ENCODE measurements around the gene ABCC1. TPM values are rescaled to one million over a fixed set of nuclear protein-coding genes. Genes with fewer than 3 reads are reported as not detected.

Gene ABCC1
- total RNA-seq, 2 donors from 2014 or later = 66.0 to 67.0 TPM

DNA sequence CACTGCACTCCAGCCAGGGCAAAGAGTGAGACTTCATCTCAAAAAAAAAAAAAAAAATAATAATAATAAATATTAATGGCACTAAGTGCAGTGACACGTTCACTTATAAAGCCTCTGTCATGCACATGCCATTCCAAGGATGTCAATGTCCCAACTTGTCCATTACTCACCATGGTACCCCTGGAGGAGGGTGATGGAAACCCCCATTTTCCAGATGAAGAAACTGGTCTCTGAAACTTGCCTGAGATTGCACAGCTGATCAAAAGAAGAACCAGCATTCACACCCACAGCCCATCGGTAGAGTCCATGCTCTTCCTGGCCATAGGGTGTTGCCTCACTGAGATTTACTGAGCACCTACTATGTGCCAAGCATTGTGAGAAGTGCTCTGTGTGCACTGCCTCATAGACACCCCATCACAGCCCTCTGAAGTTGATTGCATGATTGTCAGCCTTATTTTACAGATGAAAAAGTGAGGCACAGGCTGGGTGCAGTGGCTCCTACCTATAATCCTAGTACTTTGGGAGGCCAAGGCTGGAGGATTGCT lies 123.7 kb downstream of the ABCC1 start:
- peaks cover 7% of the 10 kb centered on the region for H3K4me1 Mint-ChIP-seq
- no peaks in the 10 kb centered on the region for H3K9me3 ChIP-seq (ENCODE audit: control insufficient read depth, low read length, poor library complexity, severe bottlenecking)
- H3K27me3 Mint-ChIP-seq = no peaks in the 10 kb centered on the region
- DNase-seq = no peak
- no peak overlapping the region for H3K4me3 Mint-ChIP-seq
- H3K27ac Mint-ChIP-seq = no peak overlapping the region
- ATAC-seq = no peak
- H3K36me3 Mint-ChIP-seq (ENCODE audit: low read depth) = peaks cover 9% of the 10 kb centered on the region

DNA sequence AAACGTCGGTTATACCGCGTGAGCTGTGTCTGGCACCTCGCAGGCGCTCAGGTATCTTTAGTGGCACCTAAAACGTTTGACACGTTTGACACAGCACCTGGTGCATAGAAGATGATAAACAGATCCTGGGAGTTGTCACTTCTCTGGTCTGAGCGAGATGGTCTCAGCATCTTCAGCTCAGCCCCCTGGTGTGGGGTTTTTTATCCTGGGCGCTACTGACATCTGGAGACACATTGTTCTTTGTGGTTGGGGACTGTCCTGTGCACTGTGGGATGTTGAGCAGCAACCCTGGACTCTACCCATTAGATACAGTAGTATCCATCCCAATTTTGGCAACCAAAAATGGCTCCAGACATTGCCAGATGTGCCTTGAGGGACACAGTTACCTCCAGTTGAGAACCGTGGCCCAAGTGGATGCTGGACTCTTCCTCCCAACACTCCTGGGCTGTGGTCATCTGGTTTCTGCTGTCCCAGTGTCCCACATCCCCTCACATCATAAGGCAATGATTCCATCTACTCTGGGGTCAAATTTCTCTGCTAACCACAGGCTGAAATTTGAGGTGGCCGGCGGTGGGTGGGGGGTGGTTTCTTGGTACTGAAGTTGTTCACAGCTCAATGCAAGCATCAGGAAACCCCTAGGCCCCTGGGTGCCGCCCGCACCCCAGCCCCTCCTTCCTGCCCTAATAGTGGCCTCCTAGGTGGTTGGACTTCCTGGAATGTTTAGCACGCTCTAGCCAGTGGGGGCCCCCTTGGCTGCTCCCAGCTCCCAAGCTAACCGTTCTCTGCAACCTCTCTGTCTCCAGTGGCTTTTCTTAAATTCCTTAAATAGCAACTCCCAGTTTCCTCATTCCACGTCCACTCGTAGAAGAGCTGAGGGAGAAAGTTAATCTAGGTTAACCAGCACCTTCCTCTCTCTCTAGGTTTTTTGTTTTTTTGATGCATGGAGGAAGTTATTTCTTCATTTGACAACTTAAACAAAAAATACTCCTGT lies 124.8 kb downstream of the ABCC1 start:
- Mint-ChIP-seq H3K36me3 (ENCODE audit: low read depth) (peaks cover 10% of the 10 kb centered on the region), H3K4me1 (peaks cover 10% of the 10 kb centered on the region), H3K27ac (peak overlapping the region; percentile 80), H3K4me3 (no peak overlapping the region), H3K27me3 (no peaks in the 10 kb centered on the region)
- DNase-seq (no peak), ATAC-seq (no peak)
- H3K9me3 ChIP-seq (ENCODE audit: control insufficient read depth, low read length, poor library complexity, severe bottlenecking) = no peaks in the 10 kb centered on the region

DNA sequence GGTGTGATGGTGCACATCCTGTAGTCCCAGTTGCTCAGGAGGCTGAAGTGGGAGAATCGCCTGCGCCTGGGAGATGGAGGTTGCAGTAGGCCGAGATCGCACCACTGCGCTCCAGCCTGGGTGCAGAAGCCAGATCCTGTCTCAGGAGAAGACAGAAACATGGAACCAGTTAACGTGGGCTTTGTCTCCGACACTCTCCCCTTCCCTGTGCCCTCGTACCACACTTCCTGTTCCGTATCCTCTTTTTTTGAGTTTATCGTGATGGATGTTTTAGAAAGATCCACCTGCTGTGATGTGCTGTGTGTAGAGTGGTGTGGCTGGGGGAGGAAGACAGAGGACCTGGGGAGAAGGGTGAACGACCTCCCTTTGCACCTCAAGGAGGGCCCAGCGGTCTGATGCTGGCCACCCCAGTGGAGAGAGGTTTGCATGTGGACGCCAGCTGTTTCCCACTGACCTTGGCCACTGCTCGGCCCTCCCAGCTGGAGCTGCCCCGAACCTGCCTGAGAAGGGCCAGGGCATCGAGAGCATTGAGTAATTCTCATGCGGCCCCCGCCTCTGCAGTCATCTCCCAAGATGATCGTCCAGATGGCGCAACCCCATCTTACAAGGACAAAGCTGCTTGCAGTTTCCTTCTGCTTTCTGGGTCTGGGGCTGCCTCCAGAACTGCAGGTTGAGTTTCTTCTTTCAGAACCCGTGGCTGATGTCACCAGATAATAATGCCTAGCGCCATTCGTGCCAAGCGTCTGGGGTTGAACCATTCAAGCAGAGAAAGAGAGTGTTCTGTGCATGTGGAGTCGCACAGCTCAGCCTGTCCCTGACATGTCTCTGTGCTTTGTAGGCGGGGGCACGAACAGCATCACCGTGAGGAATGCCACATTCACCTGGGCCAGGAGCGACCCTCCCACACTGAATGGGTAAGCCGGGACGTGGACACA lies 126.3 kb downstream of the ABCC1 start:
- Mint-ChIP-seq H3K4me3 (no peak overlapping the region), H3K4me1 (peaks cover 8% of the 10 kb centered on the region), H3K27me3 (no peaks in the 10 kb centered on the region), H3K36me3 (ENCODE audit: low read depth) (peaks cover 10% of the 10 kb centered on the region), H3K27ac (no peak overlapping the region)
- no peak for DNase-seq
- H3K9me3 ChIP-seq (ENCODE audit: control insufficient read depth, low read length, poor library complexity, severe bottlenecking) = no peaks in the 10 kb centered on the region
- ATAC-seq = no peak

DNA sequence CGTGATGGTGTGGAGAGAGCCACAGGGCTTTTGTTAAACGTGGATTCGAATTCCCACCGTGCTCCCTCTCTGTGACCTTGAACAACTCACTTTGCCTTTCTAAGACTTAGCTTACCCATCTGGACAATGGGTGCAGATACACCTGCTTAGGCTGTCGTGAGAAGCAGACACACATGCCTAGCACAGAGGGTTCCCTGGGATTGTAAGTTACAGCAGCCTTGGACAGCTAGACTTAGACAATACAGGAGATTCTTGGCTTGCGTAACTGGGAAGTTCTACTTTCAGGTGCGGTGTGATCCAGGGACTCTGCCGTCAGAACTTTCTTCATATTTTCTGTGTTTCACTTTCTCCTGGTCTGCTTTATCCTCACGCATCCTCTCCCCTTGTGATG lies 127.0 kb downstream of the ABCC1 start:
- H3K27ac Mint-ChIP-seq = no peak overlapping the region
- H3K4me3 Mint-ChIP-seq = no peak overlapping the region
- no peaks in the 10 kb centered on the region for H3K9me3 ChIP-seq (ENCODE audit: control insufficient read depth, low read length, poor library complexity, severe bottlenecking)
- peaks cover 9% of the 10 kb centered on the region for H3K36me3 Mint-ChIP-seq (ENCODE audit: low read depth)
- no peaks in the 10 kb centered on the region for H3K27me3 Mint-ChIP-seq
- H3K4me1 Mint-ChIP-seq = peaks cover 8% of the 10 kb centered on the region
- ATAC-seq (no peak), DNase-seq (no peak)

DNA sequence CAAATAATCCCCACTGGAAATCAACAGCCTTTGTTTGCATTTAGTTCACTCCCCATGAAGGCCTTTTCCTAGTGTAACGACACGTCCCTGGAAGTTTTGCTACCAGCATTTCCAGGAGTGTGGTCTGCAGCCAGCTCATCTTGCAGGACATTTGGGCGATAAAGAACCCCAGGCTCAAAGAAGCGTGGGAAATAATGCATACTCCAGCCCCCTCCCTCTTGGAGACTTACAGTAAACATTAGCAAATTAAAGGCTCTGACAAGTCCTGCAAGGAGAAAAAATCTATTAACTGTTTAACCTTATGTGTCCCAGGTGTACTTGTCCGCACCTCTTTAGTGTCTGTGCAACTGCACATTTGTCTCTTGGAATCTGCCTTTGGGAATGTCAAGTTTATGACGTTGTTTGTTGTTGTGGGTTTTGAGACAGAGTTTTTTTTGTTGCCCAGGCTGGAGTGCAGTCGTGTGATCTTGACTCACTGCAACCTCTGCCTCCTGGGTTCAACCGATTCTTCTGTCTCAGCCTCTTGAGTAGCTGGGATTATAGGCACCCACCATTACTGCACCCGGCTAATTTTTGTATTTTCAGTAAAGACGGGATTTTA lies 131.1 kb downstream of the ABCC1 start:
- DNase-seq (no peak), ATAC-seq (no peak)
- H3K4me1 Mint-ChIP-seq = peaks cover 3% of the 10 kb centered on the region
- peaks cover 12% of the 10 kb centered on the region for H3K36me3 Mint-ChIP-seq (ENCODE audit: low read depth)
- H3K9me3 ChIP-seq (ENCODE audit: control insufficient read depth, low read length, poor library complexity, severe bottlenecking) = no peaks in the 10 kb centered on the region
- no peak overlapping the region for H3K27ac Mint-ChIP-seq
- H3K27me3 Mint-ChIP-seq = no peaks in the 10 kb centered on the region
- H3K4me3 Mint-ChIP-seq = no peak overlapping the region

DNA sequence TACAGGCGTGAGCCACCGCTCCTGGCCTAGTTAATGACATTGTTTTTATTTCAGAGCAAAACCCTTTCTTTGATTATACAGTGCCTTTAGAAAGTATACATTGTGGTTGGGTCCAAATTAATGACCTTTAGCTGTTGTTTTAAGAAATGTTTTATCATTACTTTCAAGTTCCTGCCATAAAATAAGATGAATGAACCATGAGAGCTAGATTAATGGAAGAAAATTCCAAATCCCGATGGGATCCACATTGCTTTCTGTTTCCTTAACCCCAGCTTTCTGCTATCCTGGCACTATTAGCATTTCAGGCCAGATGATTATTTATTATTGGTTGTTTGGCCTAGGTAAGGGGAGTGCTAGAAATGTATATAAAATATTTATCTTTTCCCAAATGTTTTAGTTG lies 131.7 kb downstream of the ABCC1 start:
- Mint-ChIP-seq H3K4me1 (peaks cover 3% of the 10 kb centered on the region), H3K36me3 (ENCODE audit: low read depth) (peaks cover 12% of the 10 kb centered on the region), H3K27me3 (no peaks in the 10 kb centered on the region), H3K4me3 (no peak overlapping the region), H3K27ac (no peak overlapping the region)
- H3K9me3 ChIP-seq (ENCODE audit: control insufficient read depth, low read length, poor library complexity, severe bottlenecking) = no peaks in the 10 kb centered on the region
- no peak for DNase-seq
- no peak for ATAC-seq

DNA sequence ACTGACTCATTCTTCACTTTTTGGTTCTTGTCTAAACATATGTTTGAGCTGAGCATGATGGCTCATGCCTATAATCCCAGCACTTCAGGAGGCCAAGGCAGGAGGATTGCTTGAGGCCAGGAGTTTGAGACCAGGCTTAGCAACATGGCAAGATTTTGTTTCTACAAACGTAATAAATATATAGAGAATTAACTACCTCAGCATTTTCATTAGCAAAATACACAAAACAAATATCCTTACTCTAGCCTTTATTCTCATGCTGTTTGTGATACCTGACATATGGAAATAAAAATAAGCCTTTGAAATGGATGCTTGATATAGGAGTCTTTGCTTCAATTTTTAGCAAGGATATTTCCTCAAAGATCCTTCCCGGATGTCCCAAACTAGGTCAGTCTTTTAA lies 132.8 kb downstream of the ABCC1 start:
- DNase-seq = no peak
- peaks cover 3% of the 10 kb centered on the region for H3K4me1 Mint-ChIP-seq
- no peaks in the 10 kb centered on the region for H3K9me3 ChIP-seq (ENCODE audit: control insufficient read depth, low read length, poor library complexity, severe bottlenecking)
- no peaks in the 10 kb centered on the region for H3K27me3 Mint-ChIP-seq
- no peak overlapping the region for H3K4me3 Mint-ChIP-seq
- H3K27ac Mint-ChIP-seq = no peak overlapping the region
- peaks cover 14% of the 10 kb centered on the region for H3K36me3 Mint-ChIP-seq (ENCODE audit: low read depth)
- ATAC-seq = no peak

DNA sequence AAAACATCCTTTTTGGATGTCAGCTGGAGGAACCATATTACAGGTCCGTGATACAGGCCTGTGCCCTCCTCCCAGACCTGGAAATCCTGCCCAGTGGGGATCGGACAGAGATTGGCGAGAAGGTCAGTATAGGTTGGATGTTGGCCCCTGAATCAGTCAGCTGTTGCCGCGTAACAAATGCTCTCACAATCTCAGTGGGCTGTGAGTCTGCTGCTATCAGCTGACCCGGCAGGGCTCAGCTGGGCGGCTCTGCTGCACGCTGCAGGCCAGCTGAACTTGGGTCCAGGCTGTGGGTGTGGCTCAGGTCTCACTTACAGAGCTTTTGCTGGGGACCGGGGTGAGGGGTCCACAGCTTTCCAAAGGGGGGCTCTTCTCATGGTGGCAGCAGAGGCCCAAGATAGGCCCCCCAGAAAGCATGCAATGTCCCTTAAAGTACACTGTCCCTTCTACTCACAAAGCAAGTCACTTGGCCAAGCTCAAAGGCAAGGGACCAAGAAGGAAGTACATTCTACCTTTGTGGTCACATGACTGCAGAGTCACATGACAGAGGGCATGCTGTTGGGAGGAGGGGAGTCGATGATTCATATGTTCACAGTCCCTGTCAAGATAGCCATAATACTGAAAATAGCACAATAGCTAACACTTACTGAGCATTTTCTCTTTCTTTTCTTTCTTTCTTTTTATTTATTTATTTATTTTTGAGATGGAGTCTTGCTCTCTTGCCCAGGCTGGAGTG lies 134.2 kb downstream of the ABCC1 start:
- H3K27me3 Mint-ChIP-seq = no peaks in the 10 kb centered on the region
- no peaks in the 10 kb centered on the region for H3K9me3 ChIP-seq (ENCODE audit: control insufficient read depth, low read length, poor library complexity, severe bottlenecking)
- no peak overlapping the region for H3K27ac Mint-ChIP-seq
- H3K4me1 Mint-ChIP-seq = peaks cover 3% of the 10 kb centered on the region
- H3K4me3 Mint-ChIP-seq = no peak overlapping the region
- no peak for ATAC-seq
- peaks cover 11% of the 10 kb centered on the region for H3K36me3 Mint-ChIP-seq (ENCODE audit: low read depth)
- DNase-seq = no peak

DNA sequence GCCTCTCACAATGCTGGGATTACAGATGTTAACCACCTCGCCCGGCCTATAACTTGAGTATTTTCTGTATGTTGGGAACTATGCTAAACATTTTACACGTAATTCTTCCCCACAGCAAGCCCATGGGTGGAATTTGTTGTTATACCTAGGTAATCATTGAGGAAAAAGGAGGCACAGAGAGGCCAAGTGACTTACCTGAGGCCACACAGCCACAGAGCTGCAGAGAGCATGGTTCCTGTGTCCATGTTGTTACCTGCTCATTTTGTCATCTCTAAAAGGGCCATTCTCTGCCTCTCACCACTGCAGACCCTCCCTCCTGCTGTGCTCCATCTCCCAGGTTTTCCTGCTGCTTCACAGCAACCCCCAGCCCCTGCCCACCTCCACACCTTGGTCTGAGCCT lies 135.5 kb downstream of the ABCC1 start:
- Mint-ChIP-seq H3K27ac (peak overlapping the region; percentile 83), H3K36me3 (ENCODE audit: low read depth) (peaks cover 6% of the 10 kb centered on the region), H3K4me1 (no peaks in the 10 kb centered on the region)

DNA sequence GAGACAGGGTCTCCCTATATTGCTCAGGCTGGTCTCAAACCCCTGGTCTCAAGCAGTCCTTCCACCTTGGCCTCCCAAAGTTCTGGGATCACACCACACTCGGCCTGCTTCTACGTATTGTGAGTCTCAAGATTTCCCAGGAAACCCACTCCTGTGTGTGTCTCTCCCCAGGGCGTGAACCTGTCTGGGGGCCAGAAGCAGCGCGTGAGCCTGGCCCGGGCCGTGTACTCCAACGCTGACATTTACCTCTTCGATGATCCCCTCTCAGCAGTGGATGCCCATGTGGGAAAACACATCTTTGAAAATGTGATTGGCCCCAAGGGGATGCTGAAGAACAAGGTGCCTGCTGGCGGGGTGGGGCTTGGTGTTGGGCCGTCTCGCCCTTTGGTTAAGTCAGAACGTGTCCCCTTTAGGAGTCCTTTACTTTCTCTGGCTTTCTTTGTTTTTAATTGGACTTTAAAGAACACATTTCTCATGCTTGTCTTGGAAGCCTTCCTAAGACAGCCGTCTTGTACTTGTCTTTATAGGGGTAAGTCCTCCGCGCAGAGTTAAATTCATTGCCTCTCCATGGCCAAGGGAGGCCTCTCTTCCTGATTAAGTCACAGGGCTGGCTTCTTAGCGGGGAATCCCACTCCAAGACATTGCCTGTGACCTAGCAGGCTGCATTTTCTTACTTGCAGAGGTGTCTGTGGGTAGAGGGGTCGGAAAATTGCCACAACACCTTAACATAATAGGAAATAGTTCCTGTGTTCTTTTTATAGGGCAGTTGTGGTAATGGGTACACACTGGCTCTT lies 137.4 kb downstream of the ABCC1 start:
- ATAC-seq (no peak), DNase-seq (no peak)
- Mint-ChIP-seq H3K36me3 (ENCODE audit: low read depth) (peaks cover 12% of the 10 kb centered on the region), H3K27ac (peak overlapping the region; percentile 41), H3K4me3 (no peak overlapping the region), H3K4me1 (no peaks in the 10 kb centered on the region), H3K27me3 (no peaks in the 10 kb centered on the region)
- no peaks in the 10 kb centered on the region for H3K9me3 ChIP-seq (ENCODE audit: control insufficient read depth, low read length, poor library complexity, severe bottlenecking)

More for the DNA sequence above, 135.5 kb downstream of the ABCC1 start:
- no peaks in the 10 kb centered on the region for H3K27me3 Mint-ChIP-seq
- no peak for DNase-seq
- no peak for ATAC-seq
- H3K4me3 Mint-ChIP-seq = no peak overlapping the region
- no peaks in the 10 kb centered on the region for H3K9me3 ChIP-seq (ENCODE audit: control insufficient read depth, low read length, poor library complexity, severe bottlenecking)

DNA sequence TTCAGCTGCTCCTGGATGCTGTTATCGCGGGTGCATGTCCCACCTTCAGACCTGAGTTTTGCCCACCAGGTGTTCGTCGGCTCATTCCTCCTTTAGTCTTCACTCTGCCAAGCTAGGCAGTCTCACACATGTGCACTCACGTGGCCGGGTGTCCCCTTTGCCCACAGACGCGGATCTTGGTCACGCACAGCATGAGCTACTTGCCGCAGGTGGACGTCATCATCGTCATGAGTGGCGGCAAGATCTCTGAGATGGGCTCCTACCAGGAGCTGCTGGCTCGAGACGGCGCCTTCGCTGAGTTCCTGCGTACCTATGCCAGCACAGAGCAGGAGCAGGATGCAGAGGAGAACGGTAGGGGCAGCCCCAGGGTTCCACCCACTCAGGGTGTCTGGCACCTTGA lies 140.8 kb downstream of the ABCC1 start:
- ATAC-seq (no peak), DNase-seq (no peak)
- peaks cover 3% of the 10 kb centered on the region for H3K4me1 Mint-ChIP-seq
- H3K4me3 Mint-ChIP-seq = no peak overlapping the region
- no peaks in the 10 kb centered on the region for H3K27me3 Mint-ChIP-seq
- peak overlapping the region; percentile 53 for H3K27ac Mint-ChIP-seq
- peaks cover 15% of the 10 kb centered on the region for H3K36me3 Mint-ChIP-seq (ENCODE audit: low read depth)
- no peaks in the 10 kb centered on the region for H3K9me3 ChIP-seq (ENCODE audit: control insufficient read depth, low read length, poor library complexity, severe bottlenecking)
